HG03521 (cell line): ENCODE measurements around the gene GSG1L.

ENCODE experiments used
- ATAC-seq: cut with Tn5 transposase; IDR thresholded peaks from one replicate; pipeline ENCODE4 v1.9.1; 2021; ENCODE audit warnings: mild to moderate bottlenecking, moderate library complexity; ENCODE audit not compliant: unreplicated experiment

GSG1L gene

GRCh38 chr16:27764869-27765675 lies 298.4 kb downstream of the GSG1L start:
- no peak for ATAC-seq

DNA sequence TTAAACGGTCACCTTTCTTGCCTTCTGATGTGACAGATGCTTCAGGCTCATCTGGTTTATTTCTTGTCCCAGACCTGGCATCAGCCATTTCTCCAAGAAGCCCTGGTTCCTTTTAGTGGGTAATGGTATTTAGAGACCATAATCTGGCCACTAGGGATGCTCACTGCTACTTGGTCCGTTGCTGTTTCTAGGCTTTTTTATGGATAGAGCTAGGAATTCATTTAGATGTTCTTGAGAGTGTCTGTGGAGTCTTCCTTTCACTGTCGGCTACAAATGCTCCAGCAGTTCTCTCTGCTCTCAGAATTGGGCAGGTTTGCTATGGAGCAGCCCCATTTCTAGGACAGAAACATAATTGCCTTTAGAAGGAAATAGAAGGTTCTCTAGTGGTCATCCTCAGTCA lies 299.1 kb downstream of the GSG1L start:
- no peak for ATAC-seq

DNA sequence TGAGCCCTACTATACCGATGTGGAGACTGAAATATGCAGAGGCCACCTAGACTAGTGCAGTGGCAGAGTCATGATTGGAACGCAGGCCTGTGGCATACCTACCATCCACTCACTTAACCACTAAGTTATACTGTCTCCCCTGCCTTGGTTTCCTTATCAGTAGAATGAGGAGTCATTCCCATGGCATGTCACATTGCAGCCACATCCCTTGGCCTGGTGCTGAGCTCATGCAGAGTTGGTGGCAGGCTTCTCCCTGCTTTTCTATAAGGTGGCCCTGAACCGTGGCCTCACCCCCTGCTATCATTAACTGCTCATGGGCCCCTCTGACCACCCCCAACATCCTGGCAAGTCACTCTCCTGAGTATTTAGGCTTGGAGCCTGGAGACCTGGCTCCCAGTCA lies 301.1 kb downstream of the GSG1L start:
- no peak for ATAC-seq

DNA sequence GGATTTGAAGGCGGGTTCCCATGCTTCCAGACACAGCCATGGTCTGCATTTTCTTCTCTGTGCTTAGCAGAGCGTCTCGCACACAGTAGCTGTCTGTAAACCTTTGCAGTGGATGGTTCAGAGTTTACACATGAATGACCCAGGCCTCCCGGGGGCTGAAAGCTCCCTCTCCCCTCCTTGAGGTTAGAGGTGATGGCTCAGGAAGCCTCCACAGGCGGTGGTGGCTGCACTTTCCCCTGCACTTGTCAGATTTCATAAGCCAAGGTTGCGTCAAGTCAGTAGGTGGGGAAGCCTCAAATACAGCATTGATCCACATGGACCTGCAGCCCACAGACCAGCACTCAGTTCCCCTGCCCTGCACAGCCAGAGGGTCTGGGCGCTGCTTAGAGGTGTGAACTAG lies 301.7 kb downstream of the GSG1L start:
- ATAC-seq, result no peak

DNA sequence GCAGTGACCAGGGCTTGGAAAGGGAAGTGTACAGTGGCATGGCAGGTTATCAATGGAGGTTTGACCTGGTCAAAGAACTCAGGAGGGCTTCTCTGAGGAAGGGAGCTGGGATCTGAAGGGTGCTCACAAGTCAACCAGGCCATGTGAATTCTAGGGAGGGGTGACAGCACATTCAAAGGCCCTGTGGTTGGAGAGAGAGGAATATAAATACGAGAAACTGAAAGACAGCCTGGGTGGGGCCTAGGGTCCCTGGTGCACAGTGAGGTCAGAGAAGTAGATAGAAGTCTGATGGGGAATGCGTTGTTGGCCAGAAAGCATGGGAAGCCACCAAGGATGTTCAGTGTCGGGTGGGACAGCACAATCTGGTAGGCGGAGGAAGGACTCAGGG lies 302.7 kb downstream of the GSG1L start:
- ATAC-seq, result no peak

DNA sequence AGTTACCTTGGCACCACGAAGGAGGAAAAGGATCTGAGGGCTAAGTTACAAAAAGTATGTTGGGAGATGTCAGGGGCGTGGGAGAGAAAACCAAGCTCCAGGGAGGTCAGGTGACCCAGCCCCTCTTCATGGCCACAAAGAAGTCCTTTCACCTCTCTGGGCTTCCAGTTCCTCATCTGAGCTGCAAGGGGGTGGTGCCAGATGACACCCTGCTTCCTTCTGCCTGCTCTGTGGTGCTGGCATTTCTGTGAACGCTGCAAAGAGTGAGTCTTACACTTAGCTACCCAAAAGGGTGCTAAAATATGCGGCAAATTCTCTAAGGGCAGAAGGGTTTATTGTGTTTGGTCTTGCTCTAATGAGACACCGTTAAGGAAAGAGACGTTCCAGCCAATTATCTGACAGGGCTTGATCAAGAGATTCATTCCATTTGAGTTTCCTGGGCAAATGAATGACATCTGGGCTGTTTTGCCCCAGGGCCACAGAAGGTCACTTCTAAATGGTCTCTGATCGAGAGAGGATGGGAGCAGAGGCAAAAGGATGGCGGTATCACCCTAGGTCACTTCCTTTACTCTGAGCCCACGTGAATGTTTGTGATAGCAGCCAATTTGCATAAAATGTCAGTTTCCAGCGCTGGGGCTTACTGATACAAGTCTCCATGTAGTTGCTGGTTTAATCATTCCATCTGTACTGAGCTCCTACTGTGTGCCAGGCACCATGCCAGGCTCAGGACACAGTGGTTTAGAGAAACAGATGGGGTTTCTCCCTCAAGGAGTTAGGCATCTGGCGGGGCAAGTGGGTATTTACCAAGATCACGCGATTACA lies 303.3 kb downstream of the GSG1L start:
- no peak for ATAC-seq

DNA sequence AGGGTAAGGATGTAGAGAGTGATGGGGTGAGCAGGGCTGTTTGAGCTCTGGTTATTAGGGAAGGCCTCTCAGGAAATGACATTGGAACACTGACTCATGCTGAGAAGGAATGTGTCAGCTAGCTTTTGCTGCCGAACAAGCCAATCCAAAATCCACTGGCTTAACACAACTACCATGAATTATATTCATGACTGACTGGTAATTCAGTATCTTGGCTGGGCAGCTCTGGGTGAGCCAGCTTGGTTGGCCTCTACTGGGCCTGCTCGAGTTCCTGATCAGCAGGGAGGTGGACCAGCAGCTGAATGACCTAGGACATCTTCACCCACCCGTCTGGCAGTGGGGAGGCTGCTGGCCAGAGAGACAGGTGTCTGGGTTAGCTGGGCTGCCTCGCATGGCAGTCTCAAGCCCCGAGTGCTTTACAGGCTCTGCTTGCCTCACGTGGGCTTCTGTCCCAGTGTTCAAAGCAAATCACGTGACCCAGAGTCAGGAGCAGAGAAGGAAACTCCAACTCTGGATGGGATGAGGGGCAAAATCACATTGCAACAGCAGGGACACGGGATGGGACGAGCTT lies 304.1 kb downstream of the GSG1L start:
- no peak for ATAC-seq

GRCh38 chr16:27758544-27758943 lies 305.0 kb downstream of the GSG1L start:
- ATAC-seq, result no peak

DNA sequence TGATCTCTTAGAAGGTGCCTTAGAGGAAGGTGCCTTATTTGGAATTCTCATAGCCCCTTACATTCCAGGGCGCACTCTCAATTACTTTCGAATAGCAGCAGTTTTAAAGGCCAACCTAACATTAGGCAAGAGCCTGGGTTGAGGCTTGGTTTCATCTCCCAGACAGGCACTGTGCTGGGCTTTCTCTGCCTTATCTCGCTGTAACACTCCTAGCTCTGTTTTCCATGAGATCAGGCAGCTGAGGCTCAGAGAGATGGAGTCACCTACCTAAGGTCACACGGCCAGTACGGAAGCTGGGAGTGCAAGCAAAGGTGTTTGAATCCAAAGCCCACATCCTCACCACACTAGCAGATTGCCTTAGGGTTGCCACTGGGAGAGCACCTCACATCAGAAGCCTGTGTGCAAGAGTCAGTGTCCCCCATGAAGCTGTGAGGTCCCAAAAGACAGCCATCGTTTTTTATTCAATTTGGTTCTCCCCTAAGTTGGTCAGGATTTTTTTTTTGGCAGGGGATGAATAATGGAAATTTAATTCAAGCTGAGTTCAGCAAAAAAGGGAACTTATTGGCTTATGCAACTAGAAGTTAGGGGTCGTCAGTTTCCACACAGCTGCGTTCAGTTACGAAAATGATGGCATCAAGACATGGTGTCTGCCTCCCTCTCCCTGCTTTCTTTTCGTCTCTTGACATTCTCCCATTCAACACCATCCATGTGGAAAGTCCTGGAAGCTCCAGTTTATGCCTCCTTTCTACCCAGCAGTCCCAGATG lies 307.1 kb downstream of the GSG1L start:
- no peak for ATAC-seq

DNA sequence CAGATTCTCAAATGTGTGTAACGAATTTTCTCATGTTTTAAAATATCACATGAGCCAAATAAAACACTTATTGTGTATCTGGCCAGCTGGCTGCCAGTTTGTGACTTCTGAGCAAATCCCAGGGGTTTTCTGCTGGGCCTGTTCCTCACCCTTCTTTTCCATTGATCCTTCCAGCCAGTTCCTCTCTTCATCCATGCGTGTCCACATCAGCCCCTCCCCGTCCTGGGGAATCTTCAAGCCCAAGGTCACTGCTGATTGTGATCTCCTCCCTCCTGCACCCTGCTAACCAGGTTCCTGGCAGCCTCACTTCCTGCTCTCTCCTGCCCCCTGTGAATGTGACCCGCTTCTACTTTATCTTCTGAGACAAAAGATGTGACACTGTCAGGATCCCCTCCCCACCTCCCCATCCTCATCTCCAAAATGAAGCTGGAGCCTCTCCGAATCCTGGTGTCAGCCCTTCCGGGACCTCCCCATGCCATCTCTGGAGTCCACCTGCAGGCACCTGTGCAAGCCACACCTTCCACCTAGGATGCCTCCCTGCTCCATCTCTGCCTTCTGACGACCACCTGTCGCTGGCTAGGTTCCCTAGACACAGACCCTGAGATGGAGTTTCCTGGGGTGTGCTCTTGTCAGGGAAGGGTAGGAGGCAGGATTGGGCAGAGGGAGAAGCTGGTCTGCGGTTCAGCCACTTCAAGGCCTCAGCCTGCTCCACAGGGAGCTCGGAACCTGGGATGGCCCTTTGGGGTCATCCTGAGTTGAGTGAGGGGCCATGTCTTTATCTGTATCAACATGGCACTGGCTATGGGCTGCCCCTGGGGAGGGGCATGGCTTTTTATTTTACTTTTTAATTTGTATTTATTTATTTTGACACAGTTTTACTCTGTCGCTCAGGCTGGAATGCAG lies 308.5 kb downstream of the GSG1L start:
- ATAC-seq, result no peak

- no peak for ATAC-seq
Measured at GRCh38 chr16:27753563-27753962, 310.0 kb downstream of the GSG1L start.

GRCh38 chr16:27752241-27752640 lies 311.3 kb downstream of the GSG1L start:
- no peak for ATAC-seq

- ATAC-seq, result no peak
Measured at GRCh38 chr16:27751676-27752075, 311.8 kb downstream of the GSG1L start.

GRCh38 chr16:27751233-27751632 lies 312.3 kb downstream of the GSG1L start:
- no peak for ATAC-seq

DNA sequence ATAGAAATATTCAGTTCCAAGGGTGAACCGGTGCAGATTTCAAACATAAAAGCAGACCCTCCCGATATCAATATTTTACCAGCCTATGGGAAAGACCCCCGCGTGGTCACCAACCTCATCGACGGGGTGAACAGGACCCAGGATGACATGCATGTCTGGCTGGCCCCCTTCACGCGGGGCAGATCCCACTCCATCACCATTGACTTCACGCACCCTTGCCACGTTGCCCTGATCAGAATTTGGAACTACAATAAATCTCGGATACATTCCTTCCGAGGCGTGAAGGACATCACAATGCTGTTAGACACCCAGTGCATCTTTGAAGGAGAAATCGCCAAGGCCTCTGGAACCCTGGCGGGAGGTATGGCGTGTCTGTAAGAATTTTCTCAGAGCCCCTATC lies 313.6 kb downstream of the GSG1L start:
- no peak for ATAC-seq

DNA sequence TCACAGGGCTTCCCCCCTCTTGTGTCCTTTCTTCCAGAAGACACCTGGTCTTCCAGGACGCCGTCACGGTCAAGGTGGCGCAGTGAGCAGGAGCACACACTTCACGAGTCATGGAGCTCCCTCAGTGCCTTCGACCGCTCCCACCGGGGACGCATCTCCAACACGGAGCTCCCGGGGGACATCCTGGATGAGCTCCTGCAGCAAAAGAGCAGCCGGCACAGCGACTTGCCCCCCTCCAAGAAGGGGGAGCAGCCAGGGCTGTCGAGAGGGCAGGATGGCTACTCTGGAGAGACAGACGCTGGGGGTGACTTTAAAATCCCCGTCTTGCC lies 314.0 kb downstream of the GSG1L start:
- no peak for ATAC-seq

GRCh38 chr16:27748868-27749546 lies 314.5 kb downstream of the GSG1L start:
- no peak for ATAC-seq

GRCh38 chr16:27747946-27748345 lies 315.6 kb downstream of the GSG1L start:
- ATAC-seq, result no peak

GRCh38 chr16:27746076-27746855 lies 317.2 kb downstream of the GSG1L start:
- no peak for ATAC-seq
